Activated CD4-positive, alpha-beta T cell treated with anti-CD3 and anti-CD28 coated beads for 1 hour (primary cell): Measurements from ENCODE around the gene P2RY12.

Experiments used
- DNase-seq: peaks from one replicate; pipeline ENCODE4 v3.0.0-alpha.2; 2020

The P2RY12 gene

DNA sequence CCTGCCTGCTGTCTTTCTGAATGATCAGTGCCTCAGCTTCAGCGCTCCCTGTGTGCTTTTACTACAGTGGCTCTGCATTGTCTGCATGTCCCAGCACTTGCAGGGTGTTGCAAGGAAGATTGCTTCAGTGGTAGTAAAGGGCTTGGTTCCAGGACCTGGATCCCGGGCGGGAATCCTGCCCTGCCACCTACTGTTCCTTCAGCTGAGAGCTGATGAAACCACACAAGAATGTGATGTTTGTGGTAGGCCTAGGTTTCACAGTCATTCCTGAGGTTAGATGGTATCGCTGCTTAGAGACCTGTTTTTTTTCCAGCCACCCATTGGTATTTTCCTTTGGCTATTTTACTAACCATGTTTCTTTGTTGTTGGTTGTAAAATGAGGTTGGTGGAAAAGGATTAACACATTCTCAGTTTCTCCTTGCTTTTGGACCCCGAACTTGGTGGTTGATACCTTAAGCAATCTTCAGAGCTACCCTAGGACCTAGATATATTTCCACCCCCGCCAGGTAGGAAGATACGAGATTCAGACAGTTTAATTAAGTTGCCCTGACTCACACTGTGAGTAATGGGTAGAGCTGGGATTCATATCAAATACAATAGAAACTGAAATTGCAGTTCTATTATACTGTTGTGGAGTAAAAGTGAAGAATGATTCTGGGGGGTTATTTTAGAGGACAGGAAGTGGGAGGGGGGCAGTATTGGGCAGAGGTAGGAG is 79.3 kb downstream of the P2RY12 start:
- DNase-seq, result no peak

DNA sequence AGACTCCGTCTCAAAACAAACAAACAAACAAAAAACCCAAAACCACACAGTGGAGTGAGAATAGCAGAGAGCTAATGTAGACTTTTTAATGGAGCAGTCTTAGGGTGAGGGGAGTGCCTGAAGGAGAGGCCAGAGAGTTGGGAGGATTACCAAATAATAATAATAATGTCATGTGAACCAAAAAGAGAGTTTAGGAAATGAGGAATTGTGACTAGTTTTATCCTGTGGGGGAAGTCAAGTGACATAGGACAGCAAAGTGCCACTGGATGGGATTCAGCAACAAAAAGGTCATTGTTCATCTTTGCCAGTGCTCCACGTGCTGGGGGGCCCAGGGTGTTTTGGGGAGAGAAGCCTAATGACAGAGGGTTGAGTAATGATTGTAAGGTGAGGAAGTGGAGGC is 80.8 kb downstream of the P2RY12 start:
- no peak for DNase-seq

DNA sequence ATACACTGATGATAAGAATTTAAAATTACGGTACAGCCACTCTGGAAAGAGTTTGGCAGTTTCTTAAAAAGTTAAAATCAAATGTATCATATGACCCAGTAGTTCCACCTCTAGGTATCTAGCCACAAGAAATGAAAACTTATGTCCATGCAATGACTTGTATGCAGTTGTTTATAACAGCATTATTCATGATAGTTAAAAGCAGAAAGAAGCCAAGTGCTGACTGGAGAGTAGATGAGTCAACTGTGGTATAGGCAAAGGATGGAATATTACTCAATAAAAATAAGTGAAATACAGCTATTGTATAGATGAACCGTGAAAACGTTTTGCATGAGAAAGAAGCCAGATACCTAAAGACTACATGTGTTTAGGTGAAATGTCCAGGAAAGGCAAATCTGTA is 82.8 kb downstream of the P2RY12 start:
- no peak for DNase-seq

DNA sequence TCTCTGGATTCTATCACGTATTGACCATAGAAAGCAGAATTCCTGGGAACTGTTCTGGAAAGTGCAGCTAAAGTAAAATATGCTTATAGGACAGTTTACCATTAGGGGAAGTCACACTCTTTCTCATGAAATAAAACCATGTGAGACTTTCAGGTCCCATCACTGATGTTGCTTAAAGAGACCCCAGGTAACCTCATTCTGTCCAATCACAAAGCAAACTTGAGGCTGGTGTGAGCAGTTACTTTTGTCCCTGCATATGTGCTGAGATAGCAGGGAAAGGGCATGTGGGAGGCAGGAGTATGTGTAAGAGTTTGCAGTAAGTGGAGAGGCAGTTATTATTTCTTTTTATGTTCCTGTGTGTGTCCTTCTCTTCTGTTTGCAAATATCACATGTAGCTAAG is 84.0 kb downstream of the P2RY12 start:
- no peak for DNase-seq

DNA sequence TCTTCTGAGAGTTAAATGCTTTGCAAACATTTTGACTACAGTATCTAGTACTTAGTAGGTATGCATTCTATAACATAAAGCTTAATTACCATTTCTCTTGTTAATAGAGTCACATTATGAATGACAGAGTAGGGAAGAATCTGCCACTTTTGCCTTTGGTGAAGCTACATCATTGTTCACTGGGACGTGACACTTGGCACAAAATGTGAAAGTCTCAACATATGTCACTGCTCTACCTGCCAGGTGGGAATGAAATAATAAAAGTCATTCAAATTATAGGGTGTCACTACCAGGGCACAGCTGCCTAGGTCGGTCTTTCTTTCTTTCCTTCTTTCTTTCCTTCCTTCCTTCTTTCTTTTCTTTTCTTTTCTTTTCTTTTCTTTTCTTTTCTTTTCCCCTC is 85.5 kb downstream of the P2RY12 start:
- DNase-seq, result no peak

DNA sequence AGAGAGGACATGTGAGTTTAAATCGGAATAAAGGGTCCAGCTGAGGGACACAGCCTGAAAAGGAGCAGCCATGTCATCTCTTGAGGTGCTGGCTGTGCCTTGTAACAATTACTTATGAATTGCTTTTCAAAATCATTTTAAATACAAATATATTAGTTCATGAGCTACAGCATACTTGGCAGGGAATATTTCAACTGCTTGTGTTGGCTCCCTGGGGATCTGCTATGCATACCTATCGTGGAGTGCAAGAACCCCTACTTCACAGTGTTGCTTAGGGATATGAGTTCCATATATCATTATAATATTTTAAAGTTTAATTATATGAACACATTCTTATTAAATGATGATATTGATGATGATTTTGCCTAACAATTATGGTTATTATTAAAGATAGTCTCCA is 87.1 kb downstream of the P2RY12 start:
- DNase-seq, result no peak

DNA sequence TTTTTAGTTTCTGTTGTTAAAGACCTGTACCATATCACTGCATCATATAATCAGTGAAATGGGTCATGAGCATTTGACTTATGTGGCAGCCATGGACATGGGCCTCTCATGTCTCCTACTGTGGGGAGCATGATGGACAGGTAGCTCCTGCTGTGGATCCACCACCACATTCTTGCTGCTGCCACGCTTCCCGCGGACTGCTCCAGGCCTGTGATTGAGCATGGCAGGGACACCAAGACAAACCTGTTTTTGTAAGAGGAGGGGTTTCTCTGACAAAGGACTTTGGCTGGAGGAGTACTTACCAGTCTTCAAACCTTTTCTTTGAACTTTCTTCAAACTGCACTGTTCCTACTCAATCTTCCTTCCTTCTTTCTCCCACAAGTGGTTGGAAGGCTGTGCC is 88.3 kb downstream of the P2RY12 start:
- DNase-seq, result no peak

DNA sequence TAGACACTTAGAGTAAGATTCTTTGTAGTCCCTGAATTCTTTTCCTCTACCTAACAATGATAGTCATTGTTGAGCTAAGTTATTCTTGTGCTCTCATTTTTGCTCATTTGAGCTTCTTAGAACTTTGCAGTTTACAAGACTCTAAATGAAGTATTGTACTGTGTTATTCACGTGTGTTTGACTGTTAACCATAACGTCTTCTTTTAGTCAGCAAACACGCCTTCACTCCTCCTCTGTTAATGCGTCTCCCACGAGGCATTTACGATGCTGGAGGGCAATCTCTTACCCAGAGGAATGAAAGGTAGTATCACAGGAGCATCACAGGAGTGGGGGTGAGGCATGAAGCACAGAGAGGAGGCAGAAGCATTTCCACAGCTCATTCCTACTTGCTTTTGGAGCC is 91.4 kb downstream of the P2RY12 start:
- no peak for DNase-seq

DNA sequence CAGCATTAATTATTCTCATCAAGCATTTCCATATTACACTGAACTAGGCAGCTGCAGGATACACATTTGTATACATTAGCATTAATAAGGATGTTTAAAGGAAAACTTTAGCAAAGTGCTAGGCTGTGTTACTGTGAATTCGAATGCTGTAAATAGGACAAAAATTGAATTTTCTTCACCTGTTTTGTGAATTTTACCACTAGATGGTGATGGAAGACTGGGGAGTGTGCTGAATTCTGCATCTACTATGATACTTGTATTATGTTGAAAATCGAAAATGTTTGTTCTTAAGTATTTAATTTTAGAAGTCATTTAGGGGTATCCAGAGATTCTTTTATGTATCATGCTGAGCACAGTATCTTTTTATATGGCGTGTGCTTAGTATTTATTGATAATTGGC is 93.9 kb downstream of the P2RY12 start:
- DNase-seq, result no peak

DNA sequence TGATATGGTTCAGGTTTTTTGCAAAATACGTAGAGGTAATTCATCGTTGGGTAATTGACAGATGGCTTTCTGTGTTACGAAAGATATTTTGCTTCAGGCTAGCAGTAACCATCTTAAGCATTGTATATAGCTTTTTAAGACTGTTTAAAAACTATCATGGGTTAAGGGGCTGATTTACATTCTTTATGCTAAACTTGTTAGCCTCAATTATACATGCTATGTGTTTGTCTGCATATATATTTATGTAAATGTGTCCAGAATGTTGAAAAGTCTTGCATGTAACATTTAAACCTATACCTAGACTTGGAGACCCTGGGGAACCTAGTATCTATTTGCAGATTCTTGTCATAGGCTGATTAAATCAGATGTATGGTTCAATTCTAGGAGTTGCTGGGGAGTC is 95.1 kb downstream of the P2RY12 start:
- no peak for DNase-seq
